Upper lobe of right lung (tissue), 1 donor: ENCODE measurements around the gene LNPEP. TPM values are rescaled to one million over a fixed set of nuclear protein-coding genes. Genes with fewer than 3 reads are reported as not detected.

Experiments used
- ATAC-seq: fragments of 200-7000 bp; cut with Tn5 transposase; one replicate; pipeline ENCODE4 v1.9.1; 2020; ENCODE audit warnings: mild to moderate bottlenecking, moderate library complexity
- DNase-seq: peaks from one replicate; pipeline ENCODE4 v3.0.0-alpha.2; 2020
- H3K27ac ChIP-seq: fragments of 200-600 bp; one replicate; pipeline ENCODE4 v1.8.0; 2022
- H3K27me3 ChIP-seq: fragments of 200-600 bp; one replicate; pipeline ENCODE4 v1.8.0; 2022; ENCODE audit warnings: mild to moderate bottlenecking
- H3K36me3 ChIP-seq: fragments of 200-600 bp; one replicate; pipeline ENCODE4 v1.8.0; 2022
- H3K4me1 ChIP-seq: fragments of 200-600 bp; one replicate; pipeline ENCODE4 v1.8.0; 2022
- H3K4me3 ChIP-seq: fragments of 200-600 bp; one replicate; pipeline ENCODE4 v1.8.0; 2022; ENCODE audit warnings: mild to moderate bottlenecking
- H3K9me3 ChIP-seq: fragments of 200-600 bp; one replicate; pipeline ENCODE4 v1.8.0; 2022
- CTCF ChIP-seq: fragments of 200-600 bp; IDR thresholded peaks from one replicate; pipeline ENCODE4 v1.8.0; 2022; ENCODE audit warnings: antibody characterized with exemption
- intact Hi-C: fragments of 100-400 bp; cut with DNase I; formaldehyde crosslinking; loops from one replicate; pipeline ENCODE4 v1.11.0; 2022
- total RNA-seq: library from RNA; stranded (reverse); fragmentation: NEBNext Ultra II Directional; extraction: Animal tissue kit (Norgen Biotek cat#: 25700); gene quantifications from one replicate; pipeline ENCODE4 v1.2.1, GENCODE V29; 2021
- donor health status: DM: no; HTN: yes; CAD: no; lungs with severe emphysema.

Gene LNPEP
- total RNA-seq, 1 donor from 2014 or later = 50.6 TPM

GRCh38 chr5:96984506-96985192 is 48.8 kb downstream of the LNPEP start:
- peaks cover 23% of the 10 kb centered on the region for H3K36me3 ChIP-seq
- DNase-seq = no peak
- ATAC-seq = no peak
- no peak overlapping the region for H3K4me3 ChIP-seq
- no peaks in the 10 kb centered on the region for H3K27me3 ChIP-seq
- H3K27ac ChIP-seq = no peak overlapping the region
- TF ChIP-seq CTCF = no peak
- no peaks in the 10 kb centered on the region for H3K9me3 ChIP-seq
- intact Hi-C loops = no loop called here
- H3K4me1 ChIP-seq = no peaks in the 10 kb centered on the region

DNA sequence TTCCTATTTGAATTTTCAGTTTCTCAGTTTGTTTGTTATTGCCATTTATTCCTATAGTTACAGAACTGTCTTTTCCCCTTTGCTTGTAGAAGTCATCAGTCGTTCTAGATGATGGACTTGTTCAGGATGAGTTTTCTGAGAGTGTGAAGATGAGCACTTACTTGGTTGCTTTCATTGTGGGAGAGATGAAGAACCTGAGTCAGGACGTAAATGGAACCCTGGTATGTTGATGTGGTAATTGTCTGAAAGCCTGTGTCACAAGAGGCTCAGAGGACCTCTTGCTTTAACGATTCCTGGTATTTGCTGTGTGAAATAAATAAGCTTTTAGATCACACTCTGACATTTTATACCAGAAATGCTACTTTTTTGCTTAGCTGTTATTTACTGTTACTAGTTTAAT is 50.6 kb downstream of the LNPEP start:
- TF ChIP-seq CTCF = no peak
- ATAC-seq (no peak), DNase-seq (no peak)
- intact Hi-C loops = no loop called here
- H3K4me1 ChIP-seq = no peaks in the 10 kb centered on the region
- no peak overlapping the region for H3K27ac ChIP-seq
- H3K27me3 ChIP-seq = no peaks in the 10 kb centered on the region
- H3K36me3 ChIP-seq = peaks cover 22% of the 10 kb centered on the region
- no peak overlapping the region for H3K4me3 ChIP-seq
- H3K9me3 ChIP-seq = no peaks in the 10 kb centered on the region

DNA sequence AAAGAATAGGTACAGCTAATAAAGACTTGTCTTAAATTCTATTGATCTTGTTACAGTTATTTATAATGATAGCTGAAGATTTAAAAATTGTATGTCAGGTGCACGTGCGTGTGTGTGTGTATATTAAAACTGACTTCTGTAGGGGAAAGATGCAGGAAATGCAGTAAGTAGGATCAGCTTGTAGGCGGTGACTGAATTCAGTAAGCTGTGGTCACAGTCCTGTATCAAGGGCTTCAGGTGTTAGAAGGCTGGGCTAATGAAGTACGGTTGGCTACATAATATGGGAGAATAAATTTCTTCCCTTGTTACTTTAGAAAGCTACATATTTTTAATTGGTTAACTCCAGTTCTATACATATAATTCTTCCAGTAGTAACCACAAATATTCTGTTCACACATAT is 54.2 kb downstream of the LNPEP start:
- intact Hi-C loops = no loop called here
- Histone ChIP-seq H3K27me3 (no peaks in the 10 kb centered on the region), H3K27ac (no peak overlapping the region), H3K4me1 (no peaks in the 10 kb centered on the region), H3K9me3 (no peaks in the 10 kb centered on the region), H3K4me3 (no peak overlapping the region), H3K36me3 (peaks cover 36% of the 10 kb centered on the region)
- TF ChIP-seq CTCF = no peak
- DNase-seq = no peak
- no peak for ATAC-seq

DNA sequence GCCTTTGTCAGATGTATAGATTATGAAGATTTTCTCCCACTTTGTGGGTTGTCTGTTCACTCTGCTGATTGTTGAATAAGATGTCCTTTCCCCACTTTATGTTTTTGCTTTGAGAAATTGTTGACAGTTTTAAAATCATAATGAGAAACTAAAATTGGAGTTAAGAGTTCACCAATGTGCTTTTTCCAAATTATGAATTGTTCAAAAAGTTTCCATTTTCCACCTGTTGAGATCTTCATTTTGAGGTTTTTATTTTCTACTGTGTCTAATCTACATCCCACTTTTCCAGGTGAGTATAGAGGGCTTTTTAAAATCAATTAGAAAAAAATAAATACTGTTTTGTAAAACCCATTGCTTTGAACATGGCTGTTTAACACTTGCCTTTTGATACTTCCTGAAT is 55.8 kb downstream of the LNPEP start:
- Histone ChIP-seq H3K4me1 (no peaks in the 10 kb centered on the region), H3K36me3 (peaks cover 27% of the 10 kb centered on the region), H3K27me3 (no peaks in the 10 kb centered on the region), H3K4me3 (no peak overlapping the region), H3K9me3 (no peaks in the 10 kb centered on the region), H3K27ac (no peak overlapping the region)
- ATAC-seq (no peak), DNase-seq (no peak)
- TF ChIP-seq CTCF = no peak
- intact Hi-C loops = no loop called here

DNA sequence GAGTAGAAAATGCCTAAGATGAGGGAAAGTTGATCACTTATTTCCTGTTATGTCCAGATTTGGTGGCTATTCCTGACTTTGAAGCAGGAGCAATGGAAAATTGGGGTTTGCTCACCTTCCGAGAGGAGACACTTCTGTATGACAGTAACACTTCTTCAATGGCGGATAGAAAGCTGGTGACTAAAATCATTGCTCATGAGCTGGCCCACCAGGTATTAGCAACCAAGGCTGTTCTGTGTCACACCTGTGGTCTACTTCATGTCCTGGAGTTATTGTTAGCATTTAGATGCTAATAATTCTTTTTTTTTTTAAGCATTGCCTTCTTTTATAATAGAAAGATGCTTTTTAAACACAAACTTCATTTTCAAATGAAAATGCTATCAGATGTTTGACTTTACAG is 57.9 kb downstream of the LNPEP start:
- intact Hi-C loops = no loop called here
- peaks cover 33% of the 10 kb centered on the region for H3K36me3 ChIP-seq

More for the DNA sequence above, 57.9 kb downstream of the LNPEP start:
- H3K9me3 ChIP-seq = no peaks in the 10 kb centered on the region
- no peak overlapping the region for H3K4me3 ChIP-seq
- no peak overlapping the region for H3K27ac ChIP-seq
- H3K4me1 ChIP-seq = no peaks in the 10 kb centered on the region
- no peak for DNase-seq
- no peak for ATAC-seq
- no peaks in the 10 kb centered on the region for H3K27me3 ChIP-seq
- TF ChIP-seq CTCF = no peak
